Activated CD4-positive, CD25-positive, alpha-beta regulatory T cell treated with anti-CD3 and anti-CD28 coated beads, Interleukin-2, amount 50 U/mL, for 72 hours (primary cell): ENCODE results near the gene STARD13.
"Not testable (repeated sequence)": the region's sequence is repeated elsewhere in the genome, so short reads cannot be mapped to it uniquely, and the experiment has no call there.

Experiments
- DNase-seq: peaks from one replicate; pipeline ENCODE4 v3.0.0; 2021

The STARD13 gene

GRCh38 chr13:33174931-33175330 lies 110.6 kb downstream of the STARD13 start:
- no peak for DNase-seq

GRCh38 chr13:33174491-33174890 lies 111.1 kb downstream of the STARD13 start:
- DNase-seq, result no peak

GRCh38 chr13:33172911-33173310 lies 112.6 kb downstream of the STARD13 start:
- no peak for DNase-seq

- DNase-seq, result no peak
Measured at GRCh38 chr13:33172400-33172799, 113.2 kb downstream of the STARD13 start.

- no peak for DNase-seq
Measured at GRCh38 chr13:33169273-33169980, 116.1 kb downstream of the STARD13 start.

DNA sequence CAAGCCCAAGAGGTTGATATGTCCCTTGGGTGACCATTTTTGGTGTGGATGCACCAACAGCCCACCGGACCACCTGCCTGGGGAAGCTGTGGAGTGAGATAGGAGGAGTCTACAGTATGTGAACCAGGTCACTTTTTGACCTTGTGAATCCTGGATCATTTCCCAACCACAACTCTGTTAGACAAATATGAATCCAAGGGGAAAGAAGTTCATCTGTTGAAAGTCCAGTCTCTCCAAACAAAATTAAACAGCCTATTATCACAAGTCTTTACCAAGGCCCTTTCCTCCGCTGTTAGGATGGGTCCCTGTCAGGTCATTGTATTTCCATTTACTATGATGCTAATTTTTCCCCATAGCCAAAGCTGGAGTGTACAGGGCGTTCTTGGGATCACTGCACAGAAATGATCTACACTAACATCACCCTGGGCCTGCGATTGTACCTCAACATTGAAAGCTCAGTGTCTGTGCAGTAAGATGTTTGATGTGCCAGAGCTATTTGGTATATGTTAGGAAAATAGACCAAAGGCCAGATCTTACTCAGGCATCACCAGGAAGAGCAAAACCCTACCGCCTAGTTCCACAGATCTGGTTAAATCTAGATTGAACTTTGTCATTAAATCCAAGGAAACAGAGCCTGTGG lies 117.1 kb downstream of the STARD13 start:
- no peak for DNase-seq

DNA sequence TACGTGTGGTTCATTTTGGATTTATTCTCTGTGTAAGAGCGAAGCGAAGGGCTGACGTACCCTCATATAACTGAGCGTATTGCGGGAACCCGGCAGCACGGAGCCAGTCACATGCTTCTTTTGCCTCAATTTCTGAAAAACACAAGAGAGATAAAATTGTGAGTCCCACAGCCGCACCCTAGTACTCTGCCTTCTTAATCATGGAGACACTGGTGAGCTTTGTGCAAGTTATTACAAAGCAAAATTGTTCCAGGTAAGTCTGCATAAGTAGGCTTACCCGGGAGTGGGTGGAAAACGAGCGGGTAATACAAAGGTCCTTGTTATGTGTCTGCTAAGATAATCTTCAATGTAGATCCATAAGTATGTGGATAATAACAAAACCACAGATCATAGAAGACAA lies 118.1 kb downstream of the STARD13 start:
- no peak for DNase-seq

- no peak for DNase-seq
Measured at GRCh38 chr13:33165787-33166186, 119.8 kb downstream of the STARD13 start.

- no peak for DNase-seq
Measured at GRCh38 chr13:33164331-33164730, 121.2 kb downstream of the STARD13 start.

GRCh38 chr13:33162725-33163124 lies 122.8 kb downstream of the STARD13 start:
- not testable (repeated sequence) for DNase-seq

GRCh38 chr13:33158816-33159215 lies 126.7 kb downstream of the STARD13 start:
- DNase-seq, result no peak

GRCh38 chr13:33158271-33158670 lies 127.3 kb downstream of the STARD13 start:
- no peak for DNase-seq

DNA sequence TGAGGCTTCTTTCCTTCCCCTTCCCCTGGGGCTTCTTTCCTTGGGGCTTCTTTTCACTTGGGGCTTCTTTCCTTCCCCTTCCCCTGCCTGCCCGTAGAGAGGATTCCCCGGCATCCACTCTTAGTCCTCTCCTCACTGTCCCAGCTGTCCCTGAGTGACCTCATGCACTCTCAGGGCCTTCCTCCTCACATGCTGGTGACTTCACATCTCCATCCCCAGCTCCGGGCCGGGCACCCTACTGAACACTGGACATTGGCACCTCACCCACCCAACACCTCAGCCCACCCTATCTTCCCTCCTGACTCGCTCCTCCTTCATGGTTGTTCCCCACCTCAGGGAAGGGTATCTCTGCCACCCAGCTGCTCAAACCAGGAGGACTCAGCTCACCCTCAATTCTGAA lies 130.6 kb downstream of the STARD13 start:
- DNase-seq, result no peak

GRCh38 chr13:33153421-33154404 lies 131.8 kb downstream of the STARD13 start:
- no peak for DNase-seq

DNA sequence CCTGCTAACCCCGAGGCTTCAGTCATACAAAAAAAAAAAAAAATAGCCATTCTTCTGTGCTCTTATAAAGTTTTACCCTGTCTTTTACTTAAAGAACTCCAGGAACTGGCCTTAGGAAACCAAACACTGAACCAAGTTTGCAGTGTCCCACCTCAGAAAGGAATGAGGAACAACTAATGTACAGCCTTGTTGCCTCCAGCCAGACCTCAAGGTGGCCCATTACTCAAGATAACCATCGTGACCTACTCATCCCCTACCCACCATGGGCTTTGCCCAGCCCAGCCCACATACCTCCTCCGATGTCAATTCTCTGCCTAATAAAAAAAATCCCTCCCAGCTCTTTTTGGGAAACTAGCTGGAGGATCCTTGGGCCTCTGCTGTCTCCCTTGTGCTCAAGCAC lies 133.2 kb downstream of the STARD13 start:
- DNase-seq, result no peak

DNA sequence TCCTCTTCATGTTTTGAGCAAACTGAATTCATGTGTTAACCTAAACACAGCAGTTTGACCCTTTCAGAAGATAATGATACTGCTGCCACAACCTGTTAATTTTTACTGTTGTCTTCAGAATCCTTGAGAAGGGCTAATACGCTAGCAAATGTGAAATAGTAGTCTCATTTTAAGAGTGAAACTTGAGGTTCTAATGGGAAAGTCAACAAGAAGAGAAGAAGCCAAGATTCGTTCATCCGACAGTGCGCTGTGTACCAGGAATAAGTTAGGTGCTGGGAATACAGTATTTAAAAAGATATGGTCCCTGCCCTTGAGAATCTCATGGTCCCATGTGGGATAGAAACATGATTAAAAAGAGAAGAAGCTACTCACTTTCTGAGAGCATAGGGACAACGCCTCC lies 134.9 kb downstream of the STARD13 start:
- no peak for DNase-seq

DNA sequence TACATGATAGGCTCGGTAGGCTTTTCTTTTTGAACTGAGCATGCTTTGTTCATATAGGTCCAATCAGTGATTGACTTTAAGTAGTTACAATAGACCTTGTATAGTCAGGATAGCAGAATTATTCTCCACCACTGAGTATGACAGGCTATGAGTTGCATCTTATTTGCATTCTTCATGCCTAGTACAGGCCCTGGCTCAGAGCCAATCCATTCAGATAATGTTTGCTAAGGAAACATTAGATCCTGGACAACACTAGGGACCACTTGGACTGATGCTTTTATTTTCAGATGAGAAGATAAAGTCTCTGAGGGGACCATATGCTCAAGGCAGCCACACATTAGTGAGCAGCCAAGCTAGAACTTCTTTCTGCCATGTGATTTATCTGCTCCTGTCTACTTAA lies 135.4 kb downstream of the STARD13 start:
- no peak for DNase-seq

DNA sequence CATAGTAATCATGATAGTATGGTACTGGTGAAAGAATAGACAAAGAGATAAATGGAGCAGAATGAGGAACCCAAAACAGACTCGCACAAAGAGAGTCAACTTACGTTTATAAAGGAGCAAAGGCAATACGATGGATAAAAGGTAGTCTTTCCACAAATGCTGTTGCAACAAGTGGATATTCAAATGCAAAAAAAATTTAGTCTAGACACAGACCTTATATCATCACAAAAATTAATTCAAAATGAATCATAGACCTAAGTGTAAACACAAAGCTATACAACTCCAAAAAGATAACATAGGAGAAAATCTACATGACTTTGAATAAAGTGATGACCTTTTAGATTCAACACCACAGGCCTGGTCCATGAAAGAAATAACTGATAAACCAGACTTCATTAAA lies 137.7 kb downstream of the STARD13 start:
- DNase-seq, result no peak

GRCh38 chr13:33146843-33147611 lies 138.5 kb downstream of the STARD13 start:
- no peak for DNase-seq

DNA sequence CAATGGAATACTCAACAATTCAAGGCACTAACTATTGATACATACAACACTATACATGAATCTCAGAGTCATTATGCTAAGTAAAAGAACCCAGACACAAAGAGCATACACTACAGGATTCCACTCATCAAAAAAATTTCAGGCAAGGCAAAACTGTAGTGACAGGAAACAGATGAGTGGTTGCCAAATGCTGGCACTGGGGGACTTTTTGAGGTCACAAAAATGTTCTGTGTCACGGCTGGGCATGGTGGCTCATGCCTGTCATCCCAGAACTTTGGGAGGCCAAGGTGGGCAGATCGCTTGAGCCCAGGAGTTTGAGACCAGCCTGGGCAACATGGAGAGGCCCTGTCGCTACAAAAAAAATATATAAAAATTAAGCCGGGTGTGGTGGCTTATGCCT lies 139.9 kb downstream of the STARD13 start:
- DNase-seq, result no peak

GRCh38 chr13:33144358-33144784 lies 141.2 kb downstream of the STARD13 start:
- no peak for DNase-seq

GRCh38 chr13:33139780-33140535 lies 145.6 kb downstream of the STARD13 start:
- no peak for DNase-seq
